LNCaP clone FGC (cell line): Measurements from ENCODE around the gene TENT4A.

Experiments
- DNase-seq: peaks from one replicate; pipeline ENCODE4 v3.0.0-alpha.2; 2011; ENCODE audit warnings: low read depth
- H3K4me3 ChIP-seq: 2 replicates; pipeline ENCODE4 v1.5.1; 2011; ENCODE audit warnings: mild to moderate bottlenecking, low read depth, low read length, control low read depth
- TF ChIP-seq, protein P1 (sequence below): IDR thresholded peaks from 2 replicates; pipeline ENCODE4 v1.5.1; 2012; ENCODE audit warnings: mild to moderate bottlenecking; ENCODE audit not compliant: control insufficient read depth, insufficient read depth; ENCODE audit errors: extremely low read depth

The TENT4A gene

DNA sequence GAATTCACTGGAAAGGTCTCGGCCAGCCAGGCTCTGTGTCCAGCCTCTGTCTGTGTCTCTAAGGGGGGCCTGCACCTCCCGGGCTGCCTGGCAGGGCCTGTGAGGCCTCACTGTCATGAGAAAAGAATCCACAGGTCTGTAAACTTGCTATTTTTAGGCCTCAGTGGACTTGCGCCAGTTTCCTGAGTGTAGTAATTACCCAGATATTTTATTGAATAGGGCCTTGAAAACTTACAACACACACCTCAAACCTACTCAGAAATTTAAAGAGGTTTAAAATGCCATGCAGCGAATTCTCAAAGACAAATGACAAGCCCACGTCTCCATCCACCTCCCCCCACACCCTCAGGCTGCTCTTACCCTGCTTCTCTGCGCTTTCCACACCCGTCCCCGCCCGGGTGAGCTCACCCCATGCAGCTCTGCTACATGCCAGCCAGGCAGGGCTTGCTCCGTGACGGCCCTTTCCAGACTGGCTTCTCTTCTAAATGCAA, 8.8 kb upstream of the TENT4A start:
- DNase-seq, result no peak
- TF ChIP-seq, protein P1, sequence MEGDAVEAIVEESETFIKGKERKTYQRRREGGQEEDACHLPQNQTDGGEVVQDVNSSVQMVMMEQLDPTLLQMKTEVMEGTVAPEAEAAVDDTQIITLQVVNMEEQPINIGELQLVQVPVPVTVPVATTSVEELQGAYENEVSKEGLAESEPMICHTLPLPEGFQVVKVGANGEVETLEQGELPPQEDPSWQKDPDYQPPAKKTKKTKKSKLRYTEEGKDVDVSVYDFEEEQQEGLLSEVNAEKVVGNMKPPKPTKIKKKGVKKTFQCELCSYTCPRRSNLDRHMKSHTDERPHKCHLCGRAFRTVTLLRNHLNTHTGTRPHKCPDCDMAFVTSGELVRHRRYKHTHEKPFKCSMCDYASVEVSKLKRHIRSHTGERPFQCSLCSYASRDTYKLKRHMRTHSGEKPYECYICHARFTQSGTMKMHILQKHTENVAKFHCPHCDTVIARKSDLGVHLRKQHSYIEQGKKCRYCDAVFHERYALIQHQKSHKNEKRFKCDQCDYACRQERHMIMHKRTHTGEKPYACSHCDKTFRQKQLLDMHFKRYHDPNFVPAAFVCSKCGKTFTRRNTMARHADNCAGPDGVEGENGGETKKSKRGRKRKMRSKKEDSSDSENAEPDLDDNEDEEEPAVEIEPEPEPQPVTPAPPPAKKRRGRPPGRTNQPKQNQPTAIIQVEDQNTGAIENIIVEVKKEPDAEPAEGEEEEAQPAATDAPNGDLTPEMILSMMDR, result no peak
- H3K4me3 ChIP-seq, result no peak overlapping the region

GRCh38 chr5:6705088-6705487, 8.1 kb upstream of the TENT4A start:
- no peak overlapping the region for H3K4me3 ChIP-seq
- TF ChIP-seq, protein P1, result no peak
- no peak for DNase-seq

DNA sequence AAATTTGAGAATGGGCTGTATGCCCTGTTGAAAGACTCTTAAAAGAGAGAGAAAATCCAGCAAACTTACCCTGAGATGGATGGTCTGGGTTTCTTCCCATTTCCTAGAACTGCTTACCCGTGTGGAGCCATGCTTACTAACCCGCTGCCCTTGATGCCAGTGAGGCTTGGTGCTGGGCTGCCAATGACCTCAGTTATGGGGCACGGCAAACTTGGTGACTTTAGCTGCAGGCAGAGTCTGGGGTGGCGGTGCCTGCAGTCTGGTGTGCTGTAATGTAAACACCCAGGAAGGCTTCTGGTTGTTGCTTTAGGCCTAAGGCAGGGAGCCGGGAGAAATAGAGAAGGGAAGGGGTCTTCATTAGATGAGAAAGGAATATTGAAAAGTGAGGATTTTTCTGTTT, 7.3 kb upstream of the TENT4A start:
- no peak overlapping the region for H3K4me3 ChIP-seq
- no peak for DNase-seq
- TF ChIP-seq, protein P1, result no peak

DNA sequence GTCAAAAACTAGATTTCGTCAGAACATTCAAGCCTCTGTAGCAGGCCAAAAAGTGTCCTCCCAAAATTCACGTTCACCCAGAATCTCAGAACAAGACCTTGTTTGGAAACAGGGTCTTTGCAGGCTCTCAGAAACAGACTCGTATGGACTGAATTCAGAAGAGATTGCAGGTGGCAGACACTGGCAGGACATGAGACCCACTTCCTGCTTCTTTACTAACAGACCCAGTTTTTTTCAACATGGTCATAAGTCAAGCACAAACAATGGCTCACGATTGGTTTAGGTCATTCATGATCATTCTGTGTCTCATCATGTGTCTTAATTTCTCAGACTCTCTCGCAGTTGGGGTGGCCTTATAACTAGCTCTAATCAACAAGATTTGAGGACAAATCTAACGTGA, 5.4 kb upstream of the TENT4A start:
- DNase-seq, result no peak
- TF ChIP-seq, protein P1, result no peak
- H3K4me3 ChIP-seq, result no peak overlapping the region

GRCh38 chr5:6708814-6709213, 4.4 kb upstream of the TENT4A start:
- DNase-seq, result no peak
- H3K4me3 ChIP-seq, result no peak overlapping the region
- TF ChIP-seq, protein P1, result no peak

DNA sequence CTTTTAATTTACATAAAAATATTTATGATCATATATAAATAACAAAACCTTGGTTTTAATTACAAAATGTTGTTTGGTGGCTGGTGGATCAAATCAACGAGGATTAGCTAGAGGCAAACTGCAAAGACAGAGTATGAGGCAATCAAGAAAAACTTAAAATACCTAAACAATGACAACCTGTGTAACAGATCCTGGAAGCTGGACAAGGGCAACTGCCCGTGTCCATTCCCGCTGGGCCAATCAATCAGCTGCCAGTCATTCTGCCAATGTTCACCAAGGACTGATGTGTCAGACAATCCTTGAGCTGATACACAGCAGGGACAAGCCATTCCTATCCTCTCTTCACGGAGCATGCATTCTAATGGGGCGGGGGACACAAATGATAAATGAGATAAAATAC, 3.2 kb upstream of the TENT4A start:
- no peak for DNase-seq
- H3K4me3 ChIP-seq, result no peak overlapping the region
- TF ChIP-seq, protein P1, result no peak

DNA sequence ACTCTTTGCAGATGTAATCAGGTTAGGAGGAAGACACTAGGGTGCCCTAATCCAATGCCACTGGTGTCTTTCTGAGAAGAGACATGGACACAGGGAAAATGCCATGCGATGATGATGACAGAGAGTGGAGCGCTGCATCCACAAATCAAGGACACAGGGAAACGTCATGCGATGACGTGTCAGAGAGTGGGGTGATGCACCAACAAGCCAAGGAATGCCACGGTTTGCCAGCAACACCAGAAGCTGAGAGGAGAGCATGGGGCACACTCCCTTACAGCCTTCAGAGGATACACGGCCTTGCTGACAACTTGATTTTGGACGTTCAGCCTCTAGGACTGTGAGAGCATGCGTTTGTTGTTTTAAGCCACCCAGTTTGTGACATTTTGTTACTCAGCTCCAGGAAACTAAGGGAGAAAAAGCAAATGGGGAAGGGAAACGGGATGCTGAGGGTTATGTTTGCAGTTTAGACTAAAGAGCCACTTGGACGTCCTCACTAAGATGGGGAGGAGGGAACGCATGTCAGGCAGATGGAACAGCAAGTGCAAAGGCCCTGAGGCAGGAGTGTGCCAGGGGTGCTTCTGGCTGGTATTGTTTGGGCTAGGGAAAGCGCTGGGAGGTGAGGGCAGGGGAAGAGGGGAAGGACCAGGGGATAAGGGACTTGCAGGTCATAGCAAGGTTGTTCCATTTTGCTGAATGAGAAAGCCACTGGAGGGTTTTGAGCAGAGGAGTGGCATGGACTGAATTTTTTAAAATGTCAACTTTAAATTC, 2.5 kb upstream of the TENT4A start:
- TF ChIP-seq, protein P1, result no peak
- DNase-seq, result no peak

More for the DNA sequence above, 2.5 kb upstream of the TENT4A start:
- no peak overlapping the region for H3K4me3 ChIP-seq
